Small intestine (tissue), 16 donors: Measurements from ENCODE around the gene CFAP100. TPM values are rescaled to one million over a fixed set of nuclear protein-coding genes. Genes with fewer than 3 reads are reported as not detected.

Source experiments
- DNase-seq, 2 donors: peaks; one replicate each; pipeline versions ENCODE4 v3.0.0 to v3.0.0-alpha.2; 2013
- FAIRE-seq: peaks from 2 replicates; lab custom pipeline; 2012; peaks lifted over from hg19 to GRCh38; lab: Jason Lieb, UNC
- H3K27ac ChIP-seq, 3 donors: one replicate each; pipeline ENCODE4 v1.5.1; 2013; ENCODE audit warnings: low read length in 2 of 3, mild to moderate bottlenecking in 2 of 3, control low read depth in 1 of 3, inconsistent platforms in 1 of 3, low read depth in 1 of 3, moderate library complexity in 1 of 3
- H3K27me3 ChIP-seq, 3 donors: one replicate each; pipeline ENCODE4 v1.6.1; 2013; ENCODE audit warnings: low read length in 3 of 3, inconsistent platforms in 1 of 3; ENCODE audit not compliant: control insufficient read depth in 3 of 3, insufficient read depth in 3 of 3
- H3K36me3 ChIP-seq, 3 donors: one replicate each; pipeline ENCODE4 v1.6.1; 2013; ENCODE audit warnings: low read length in 3 of 3, inconsistent platforms in 1 of 3, low read depth in 1 of 3, mild to moderate bottlenecking in 1 of 3, moderate library complexity in 1 of 3; ENCODE audit not compliant: control insufficient read depth in 3 of 3, insufficient read depth in 2 of 3
- H3K4me1 ChIP-seq, 3 donors: one replicate each; pipeline ENCODE4 v1.6.1; 2013; ENCODE audit warnings: low read length in 2 of 3, inconsistent platforms in 1 of 3, low read depth in 1 of 3, mild to moderate bottlenecking in 1 of 3, moderate library complexity in 1 of 3; ENCODE audit not compliant: control insufficient read depth in 3 of 3, insufficient read depth in 2 of 3
- H3K4me3 ChIP-seq, 3 donors: one replicate each; pipeline ENCODE4 v1.5.1; 2013; ENCODE audit warnings: low read length in 3 of 3, control low read depth in 1 of 3, inconsistent platforms in 1 of 3, low read depth in 1 of 3, mild to moderate bottlenecking in 1 of 3, moderate library complexity in 1 of 3
- H3K9me3 ChIP-seq, 2 donors: one replicate each; pipeline ENCODE4 v1.6.1; 2013; ENCODE audit warnings: low read depth in 1 of 2, low read length in 1 of 2; ENCODE audit not compliant: control insufficient read depth in 2 of 2, insufficient read depth in 1 of 2
- WGBS, 3 donors: extraction: QIAGEN DNeasy Blood & Tissue Kit; methylation state at CpG; one replicate each; pipeline ENCODE4 v1.1.7; 2013; 5-methylcytosine and 5-hydroxymethylcytosine counted together
- long read RNA-seq, 10 donors: transcript quantifications; one replicate each; lab custom pipeline, GENCODE V29; 2026
- polyA plus RNA-seq, 4 donors: library from polyadenylated mRNA; stranded (reverse) in 3 of 4; unstranded in 1 of 4; fragments of 200-250 nt in 3 of 4; fragments of 120-200 nt in 1 of 4; gene quantifications; one replicate each; pipeline versions ENCODE4 v1.2.1 to v1.2.3, GENCODE V29; 2013
- donor health status: healthy with polysubstance abuse.
- donor health status: control.
- donor health status: control.
- donor health status: Bipolar disorder and iron deficiency.
- donor health status: healthy.

Gene CFAP100
- polyA plus RNA-seq: under 1 TPM in 1 of 4 donors, not detected in 3; 0.53 TPM
- long read RNA-seq, donor 1: 0 reads
- long read RNA-seq, donor 2: 0 reads
- long read RNA-seq, donor 3: 0 reads
- long read RNA-seq, donor 4: 0 reads
- long read RNA-seq, donor 5: 0 reads
- long read RNA-seq, donor 6: 0 reads
- long read RNA-seq, donor 7: 0 reads
- long read RNA-seq, donor 8: 0 reads
- long read RNA-seq, donor 9: 0 reads
- long read RNA-seq, donor 10: 0 reads

DNA sequence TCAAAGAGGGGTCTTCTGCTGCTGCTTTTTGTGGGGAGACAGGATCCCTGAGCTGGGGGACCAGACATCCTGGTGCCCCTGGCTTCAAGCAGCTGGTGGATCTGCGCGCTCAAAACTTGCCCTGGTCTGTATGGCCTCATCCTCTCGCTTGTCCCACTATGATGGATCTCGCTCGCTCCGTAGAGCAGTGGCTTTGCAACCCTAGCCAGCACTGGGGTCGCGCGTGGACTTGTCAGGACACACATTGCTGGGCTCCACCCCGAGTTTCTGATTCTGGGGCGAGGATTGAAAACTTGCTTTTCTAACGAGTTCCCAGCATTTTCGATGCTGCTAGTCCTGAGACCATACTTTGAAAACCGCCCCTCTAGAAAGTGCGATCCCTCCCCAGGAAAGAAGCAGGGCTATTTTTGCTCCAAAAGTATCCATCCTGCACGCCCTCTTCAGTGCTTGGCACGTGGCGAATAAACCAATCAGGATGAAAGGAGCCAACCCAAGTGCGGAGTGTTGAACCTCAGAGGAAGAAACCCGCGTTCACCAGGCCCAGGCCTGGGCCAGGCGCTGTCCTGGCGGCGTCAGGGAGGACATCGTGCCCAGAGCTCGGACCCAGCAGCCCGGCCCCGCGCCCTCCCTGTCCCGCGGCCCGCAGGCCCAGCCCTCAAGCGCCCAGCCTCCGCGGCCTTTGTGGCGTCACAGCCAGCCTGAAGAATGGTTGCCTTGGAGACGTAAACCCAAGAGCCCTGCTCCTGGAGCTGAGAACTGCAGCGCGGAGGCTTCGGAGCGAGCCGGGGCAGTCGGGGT lies at the start of gene CFAP100:
Gene CFAP100, plus strand, starts transcription at position 731 of the 798 bp plus-strand sequence. CDS start 1,092 bp downstream, outside the sequence.
- H3K4me1 ChIP-seq: no peaks in the 10 kb centered on the region
- no peaks in the 10 kb centered on the region for H3K36me3 ChIP-seq
- H3K9me3 ChIP-seq: no peaks in the 10 kb centered on the region
- FAIRE-seq: no peak
- H3K27ac ChIP-seq: no peak within 1 kb of the TSS
- H3K27me3 ChIP-seq: peaks cover 3 to 43% (median 11%) of the 10 kb centered on the region in 3 donors
- WGBS, 3 donors: 31 to 38% (median 35%) methylated on average over 43 of the region's 43 CpGs
- H3K4me3 ChIP-seq: no peak within 1 kb of the TSS
- peak in 1 of 2 donors; percentile 63 for DNase-seq

DNA sequence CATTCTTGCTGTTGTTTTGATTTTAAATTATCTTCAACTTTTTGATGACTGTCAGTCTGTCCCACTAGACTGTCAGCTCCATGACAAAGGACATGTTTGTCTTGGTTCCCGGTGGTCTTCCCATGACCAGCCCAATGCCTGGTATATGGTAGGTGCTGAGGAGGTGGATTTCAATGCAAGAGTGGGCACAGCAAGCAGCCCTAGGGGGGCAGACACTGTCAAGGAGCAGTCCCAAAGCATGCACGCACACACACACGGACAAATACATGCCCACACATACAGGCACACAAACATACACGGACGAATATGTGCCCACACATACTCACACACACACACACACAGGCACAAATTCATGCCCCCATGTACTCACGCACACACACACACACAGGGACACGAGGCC lies 49.5 kb upstream of the CFAP100 start:
- no peak for FAIRE-seq
- Histone ChIP-seq H3K27ac (no peak overlapping the region), H3K4me1 (no peaks in the 10 kb centered on the region)

DNA sequence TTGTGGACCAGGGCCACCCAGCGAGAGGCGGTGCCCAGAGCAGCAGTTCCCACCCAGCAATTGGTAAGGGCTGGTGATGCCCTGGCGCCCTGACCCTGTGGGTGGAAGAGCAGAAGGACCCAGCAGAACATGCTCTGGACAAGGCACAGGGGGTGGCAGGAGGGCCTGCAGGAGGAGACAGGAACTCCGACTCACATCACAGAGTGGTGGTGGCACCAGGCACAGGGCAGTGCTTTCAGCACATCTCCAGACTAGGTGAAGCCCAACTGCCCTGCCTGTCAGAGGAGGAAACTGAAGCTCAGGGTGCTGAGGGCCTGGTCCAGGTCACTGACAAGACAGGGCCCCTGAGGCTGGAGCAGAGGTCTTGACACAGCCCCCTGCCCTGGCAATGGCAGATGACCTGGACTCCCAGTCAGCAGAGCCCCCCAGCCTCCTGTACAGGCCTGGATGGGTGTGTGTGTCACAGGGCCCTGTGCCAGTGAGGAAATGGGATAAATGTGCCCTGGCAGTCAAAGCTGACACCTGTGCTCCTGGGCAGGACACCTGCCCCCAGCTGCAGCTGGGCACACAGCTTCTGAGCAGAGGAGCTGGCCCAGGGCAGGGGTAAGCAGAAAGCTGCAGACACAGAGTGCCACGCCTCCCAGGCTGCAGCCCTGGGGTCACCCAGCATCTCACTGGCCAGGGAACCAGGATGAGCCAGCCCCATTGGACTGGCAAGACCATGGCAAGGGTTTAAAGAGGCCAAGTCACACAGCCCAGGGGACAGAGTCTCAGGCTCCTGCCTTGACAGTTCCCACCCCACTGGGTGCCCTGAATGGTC lies 48.9 kb upstream of the CFAP100 start:
- FAIRE-seq (no peak), DNase-seq (no peak)
- WGBS, 3 donors: 77 to 93% (median 88%) methylated on average over 5 of the region's 5 CpGs
- no peaks in the 10 kb centered on the region for H3K9me3 ChIP-seq
- H3K27me3 ChIP-seq: no peaks in the 10 kb centered on the region
- no peak overlapping the region for H3K27ac ChIP-seq
- no peaks in the 10 kb centered on the region for H3K36me3 ChIP-seq
- H3K4me3 ChIP-seq: no peak overlapping the region
- no peaks in the 10 kb centered on the region for H3K4me1 ChIP-seq

More for the DNA sequence above, 49.5 kb upstream of the CFAP100 start:
- H3K36me3 ChIP-seq: no peaks in the 10 kb centered on the region
- DNase-seq: no peak
- WGBS, 3 donors: 77 to 89% (median 84%) methylated on average over 7 of the region's 7 CpGs
- no peaks in the 10 kb centered on the region for H3K9me3 ChIP-seq
- H3K4me3 ChIP-seq: no peak overlapping the region
- no peaks in the 10 kb centered on the region for H3K27me3 ChIP-seq

DNA sequence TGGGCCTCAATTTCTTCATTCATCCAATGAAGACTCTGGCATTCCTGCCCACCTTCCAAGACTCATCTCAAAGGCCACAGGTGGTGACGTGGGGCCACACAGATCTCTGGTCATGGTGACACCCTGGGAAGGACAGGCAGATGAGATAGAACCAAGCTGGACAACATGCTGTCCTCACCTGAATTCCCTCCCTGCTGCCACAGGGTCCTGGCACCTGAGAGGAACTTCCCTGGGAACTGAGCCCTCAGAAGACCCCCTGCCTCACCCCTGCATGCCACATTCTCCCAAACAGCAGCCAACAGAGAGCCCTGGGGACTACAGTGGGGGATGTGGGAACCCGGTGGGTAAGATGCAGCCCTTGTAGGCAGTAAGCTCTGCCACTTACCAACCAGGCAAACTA lies 48.2 kb upstream of the CFAP100 start:
- Histone ChIP-seq H3K36me3 (no peaks in the 10 kb centered on the region), H3K27me3 (no peaks in the 10 kb centered on the region), H3K27ac (no peak overlapping the region), H3K4me3 (no peak overlapping the region), H3K4me1 (no peaks in the 10 kb centered on the region), H3K9me3 (no peaks in the 10 kb centered on the region)
- WGBS, 3 donors: 73 to 85% (median 83%) methylated on average over 2 of the region's 2 CpGs
- DNase-seq: no peak
- no peak for FAIRE-seq

DNA sequence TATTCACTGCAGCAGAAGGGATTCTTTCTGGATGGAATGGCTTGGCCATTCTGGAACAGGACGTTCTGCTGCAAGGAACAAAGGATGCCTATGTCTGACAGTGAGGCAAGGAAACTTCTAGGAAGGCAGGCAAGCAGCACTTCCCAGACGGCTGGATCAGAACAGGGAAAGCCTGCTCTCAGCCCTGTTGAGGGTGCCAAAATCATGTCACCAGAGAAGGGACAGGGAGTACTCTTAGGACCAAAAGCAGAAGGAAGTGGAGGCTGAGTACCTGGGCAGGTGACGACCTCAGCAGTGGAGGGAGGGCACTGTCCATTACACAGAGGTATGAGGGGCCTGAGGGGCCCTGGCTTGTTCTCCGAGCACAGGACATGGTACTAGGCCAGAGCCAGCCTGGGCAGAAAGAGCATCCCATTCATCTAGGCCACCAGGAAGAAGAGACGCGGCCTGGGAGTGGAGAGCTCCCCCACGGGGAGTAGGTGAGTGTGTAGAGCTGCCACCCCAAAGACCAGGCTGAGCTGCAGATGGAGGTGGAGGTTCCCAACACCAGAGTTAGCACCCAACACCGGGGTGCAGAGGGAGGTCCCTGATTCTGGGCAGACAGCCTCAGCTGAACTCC lies 47.1 kb upstream of the CFAP100 start:
- Histone ChIP-seq H3K4me3 (no peak overlapping the region), H3K9me3 (no peaks in the 10 kb centered on the region), H3K36me3 (no peaks in the 10 kb centered on the region), H3K27ac (no peak overlapping the region), H3K4me1 (no peaks in the 10 kb centered on the region), H3K27me3 (no peaks in the 10 kb centered on the region)
- FAIRE-seq (no peak), DNase-seq (no peak)
- WGBS, 3 donors: 74 to 80% (median 77%) methylated on average over 8 of the region's 8 CpGs

DNA sequence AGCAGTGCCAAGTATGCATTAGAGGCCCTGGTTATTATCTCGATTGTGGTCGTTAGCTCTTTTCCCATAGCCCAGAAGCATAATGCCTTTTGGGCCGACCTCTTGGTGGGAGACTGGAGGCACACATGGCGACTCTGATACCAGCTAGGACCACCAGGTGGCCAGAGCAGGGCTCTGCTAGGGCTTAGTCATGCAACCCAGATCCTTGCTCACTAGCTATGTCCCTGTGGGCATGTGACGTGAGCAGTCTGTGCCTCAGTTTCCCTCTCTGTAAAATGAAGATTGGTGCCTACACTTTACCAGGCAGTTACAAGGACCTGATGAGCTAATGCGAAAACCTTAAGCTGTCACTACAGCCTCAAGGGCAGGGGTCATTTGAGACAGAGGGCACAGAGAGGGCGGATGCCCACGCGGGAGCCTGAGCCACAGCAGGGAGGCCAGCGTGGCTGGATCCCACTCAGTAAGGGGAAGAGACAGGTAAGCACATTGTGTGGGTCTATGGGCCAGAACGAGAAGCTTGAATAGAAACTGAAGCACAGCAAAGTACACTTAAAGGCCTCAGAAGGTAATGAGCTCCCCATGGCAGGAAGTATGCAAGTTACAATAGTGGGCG lies 46.3 kb upstream of the CFAP100 start:
- no peak overlapping the region for H3K4me3 ChIP-seq
- H3K27ac ChIP-seq: no peak overlapping the region
- 83 to 91% (median 86%) methylated on average over 12 of the region's 12 CpGs for WGBS, 3 donors
- no peak for DNase-seq
- H3K27me3 ChIP-seq: no peaks in the 10 kb centered on the region
- no peaks in the 10 kb centered on the region for H3K9me3 ChIP-seq
- H3K4me1 ChIP-seq: no peaks in the 10 kb centered on the region
- no peaks in the 10 kb centered on the region for H3K36me3 ChIP-seq
- FAIRE-seq: no peak

DNA sequence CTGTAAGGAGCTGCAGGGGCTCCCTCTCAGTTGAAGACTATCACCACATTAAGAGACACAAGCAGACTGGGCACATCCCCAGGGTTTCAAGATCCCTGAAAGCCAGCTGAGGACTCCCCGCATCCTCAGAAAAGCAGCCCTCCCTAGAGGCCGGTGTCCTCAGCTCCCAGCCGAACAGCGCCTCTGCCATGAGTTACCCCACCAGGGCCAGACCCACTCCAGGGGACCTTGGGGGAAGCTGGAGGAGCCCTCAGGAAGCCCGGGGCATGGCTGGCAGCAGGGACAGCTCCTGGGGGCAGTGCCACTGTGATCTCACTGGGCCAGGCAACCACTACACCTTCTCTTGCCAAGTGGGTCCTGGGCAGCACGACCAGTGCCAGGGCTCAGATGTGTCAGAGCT lies 45.6 kb upstream of the CFAP100 start:
- no peak for FAIRE-seq
- Histone ChIP-seq H3K27me3 (no peaks in the 10 kb centered on the region), H3K4me3 (no peak overlapping the region), H3K36me3 (no peaks in the 10 kb centered on the region), H3K27ac (no peak overlapping the region), H3K9me3 (no peaks in the 10 kb centered on the region), H3K4me1 (no peaks in the 10 kb centered on the region)
- DNase-seq: no peak
- 82 to 85% (median 85%) methylated on average over 6 of the region's 6 CpGs for WGBS, 3 donors
